H1 (cell line): Measurements from ENCODE around the gene CAPG. TPM values are rescaled to one million over a fixed set of nuclear protein-coding genes. Genes with fewer than 3 reads are reported as not detected.

Source experiments
- CTCF ChIA-PET: fragments of 300-600 bp; sonication (Branson Sonifier 250); formaldehyde crosslinking; loops from one replicate; lab custom pipeline; 2021; ENCODE audit not compliant: partially characterized antibody; lab: Charles Lee
- POLR2A ChIA-PET: fragments of 300-600 bp; sonication (Branson Sonifier 250); formaldehyde crosslinking; loops from one replicate; lab custom pipeline; 2021; ENCODE audit warnings: inconsistent platforms; ENCODE audit not compliant: partially characterized antibody; lab: Charles Lee
- DNase-seq, 2 experiments: peaks; one replicate each; pipeline versions ENCODE4 v3.0.0 to v3.0.0-alpha.2; 2010 to 2022; ENCODE audit warnings: low spot score in 2 of 2, low read depth in 1 of 2, mixed read lengths in 1 of 2
- FAIRE-seq: peaks from 2 replicates; lab custom pipeline; 2011; peaks lifted over from hg19 to GRCh38; lab: Jason Lieb, UNC
- H2AFZ ChIP-seq: 2 replicates; pipeline ENCODE4 v1.8.1; 2012; ENCODE audit warnings: low read length, inconsistent platforms
- H2AK5ac ChIP-seq: 2 replicates; pipeline ENCODE4 v1.6.1; 2013; ENCODE audit warnings: low read depth, low read length
- H2BK120ac ChIP-seq: replicated peaks from 2 replicates; pipeline ENCODE3; 2013; ENCODE audit warnings: low read depth, low read length, inconsistent platforms
- H2BK12ac ChIP-seq: 2 replicates; pipeline ENCODE4 v1.6.1; 2013; ENCODE audit warnings: low read depth, low read length
- H2BK15ac ChIP-seq: 2 replicates; pipeline ENCODE4 v1.6.1; 2013; ENCODE audit warnings: low read length
- H2BK20ac ChIP-seq: 2 replicates; pipeline ENCODE4 v1.6.1; 2013; ENCODE audit warnings: low read length
- H2BK5ac ChIP-seq: 2 replicates; pipeline ENCODE4 v1.6.1; 2013; ENCODE audit warnings: low read depth, low read length
- H3K14ac ChIP-seq: 2 replicates; pipeline ENCODE4 v1.6.1; 2013; ENCODE audit warnings: inconsistent platforms; ENCODE audit not compliant: insufficient read length
- H3K18ac ChIP-seq: 2 replicates; pipeline ENCODE4 v1.6.1; 2013; ENCODE audit warnings: low read length; ENCODE audit errors: extremely low read depth
- H3K23ac ChIP-seq: 2 replicates; pipeline ENCODE4 v1.6.1; 2013; ENCODE audit warnings: inconsistent platforms; ENCODE audit not compliant: insufficient read length
- H3K23me2 ChIP-seq: 2 replicates; pipeline ENCODE4 v1.6.1; 2013; ENCODE audit warnings: low read depth, low read length
- H3K27ac ChIP-seq: 2 replicates; pipeline ENCODE4 v1.6.1; 2011; ENCODE audit warnings: low read depth, low read length, inconsistent platforms
- H3K27me3 ChIP-seq, 4 experiments: replicated peaks in 1 of 4; 1 replicate in 1 of 4; 2 replicates in 3 of 4; pipeline versions ENCODE4 v1.6.1 to v1.8.1; 2011 to 2013; ENCODE audit warnings: low read length in 3 of 4, mild to moderate bottlenecking in 3 of 4, inconsistent platforms in 2 of 4, mixed read lengths in 2 of 4, moderate library complexity in 1 of 4; ENCODE audit not compliant: control insufficient read depth in 3 of 4, insufficient read depth in 3 of 4; ENCODE audit errors: extremely low read depth in 1 of 4
- H3K36me3 ChIP-seq, 4 experiments: 2 replicates each; pipeline versions ENCODE4 v1.6.1 to v1.8.1; 2011 to 2013; ENCODE audit warnings: mild to moderate bottlenecking in 4 of 4, low read length in 3 of 4, moderate library complexity in 2 of 4, control low read depth in 1 of 4, inconsistent platforms in 1 of 4; ENCODE audit not compliant: insufficient read depth in 4 of 4, control insufficient read depth in 2 of 4
- H3K4ac ChIP-seq: replicated peaks from 2 replicates; pipeline ENCODE3; 2013; ENCODE audit warnings: low read length, low read depth, mixed read lengths, inconsistent platforms; ENCODE audit not compliant: insufficient read length
- H3K4me1 ChIP-seq, 4 experiments: replicated peaks in 1 of 4; 1 replicate in 1 of 4; 2 replicates in 3 of 4; pipeline versions ENCODE4 v1.6.1 to v1.8.1; 2011 to 2013; ENCODE audit warnings: low read length in 3 of 4, inconsistent platforms in 2 of 4, mixed read lengths in 1 of 4; ENCODE audit not compliant: insufficient read depth in 4 of 4, control insufficient read depth in 3 of 4
- H3K4me2 ChIP-seq, 2 experiments: 2 replicates each; pipeline versions ENCODE4 v1.6.1 to v1.8.1; 2011 to 2013; ENCODE audit warnings: low read depth in 2 of 2, low read length in 2 of 2, control low read depth in 1 of 2, inconsistent platforms in 1 of 2, mild to moderate bottlenecking in 1 of 2; ENCODE audit not compliant: insufficient read depth in 1 of 2
- H3K4me3 ChIP-seq, 4 experiments: fragments of 200-600, 300-600 bp in 1 of 4; sonication (generic), shearing (Covaris generic), sonication (Bioruptor Twin) in 1 of 4; 2 replicates each; pipeline versions ENCODE4 v1.5.1 to v1.8.1; 2011 to 2016; ENCODE audit warnings: low read length in 4 of 4, low read depth in 3 of 4, control low read depth in 2 of 4, inconsistent platforms in 2 of 4, mild to moderate bottlenecking in 2 of 4, mixed read lengths in 1 of 4, moderate library complexity in 1 of 4; ENCODE audit not compliant: insufficient read depth in 2 of 4; ENCODE audit errors: extremely low read depth in 1 of 4
- H3K56ac ChIP-seq: replicated peaks from 2 replicates; pipeline ENCODE3; 2013; ENCODE audit warnings: low read depth, mild to moderate bottlenecking, mixed read lengths, low read length, inconsistent platforms; ENCODE audit not compliant: insufficient read length
- H3K79me1 ChIP-seq: 2 replicates; pipeline ENCODE4 v1.6.1; 2013; ENCODE audit warnings: low read depth, low read length, control low read depth
- H3K79me2 ChIP-seq, 2 experiments: 2 replicates each; pipeline versions ENCODE4 v1.6.1 to v1.8.1; 2012 to 2013; ENCODE audit warnings: low read length in 2 of 2, mild to moderate bottlenecking in 2 of 2, inconsistent platforms in 1 of 2; ENCODE audit not compliant: insufficient read depth in 2 of 2, control insufficient read depth in 1 of 2
- H3K9ac ChIP-seq, 4 experiments: replicated peaks in 1 of 4; 1 replicate in 1 of 4; 2 replicates in 3 of 4; pipeline versions ENCODE4 v1.6.1 to v1.8.1; 2011 to 2013; ENCODE audit warnings: low read depth in 3 of 4, low read length in 3 of 4, control low read depth in 2 of 4, mild to moderate bottlenecking in 2 of 4, moderate library complexity in 2 of 4, inconsistent platforms in 1 of 4; ENCODE audit errors: extremely low read depth in 1 of 4
- H3K9me3 ChIP-seq, 2 experiments: 2 replicates each; pipeline versions ENCODE4 v1.6.1 to v1.8.1; 2012 to 2013; ENCODE audit warnings: mild to moderate bottlenecking in 2 of 2, moderate library complexity in 2 of 2, control low read depth in 1 of 2, inconsistent platforms in 1 of 2, low read depth in 1 of 2, low read length in 1 of 2, mixed read lengths in 1 of 2; ENCODE audit not compliant: insufficient read depth in 2 of 2
- H4K20me1 ChIP-seq, 2 experiments: replicated peaks in 1 of 2; 2 replicates each; pipeline versions ENCODE3 to v1.8.1; 2011 to 2013; ENCODE audit warnings: inconsistent platforms in 2 of 2, low read length in 2 of 2, mild to moderate bottlenecking in 1 of 2; ENCODE audit not compliant: insufficient read depth in 2 of 2, control insufficient read depth in 1 of 2
- H4K5ac ChIP-seq: 2 replicates; pipeline ENCODE4 v1.6.1; 2013; ENCODE audit warnings: low read length, low read depth, mixed read lengths, inconsistent platforms; ENCODE audit not compliant: insufficient read length
- H4K8ac ChIP-seq: 2 replicates; pipeline ENCODE4 v1.8.0; 2013; ENCODE audit warnings: mild to moderate bottlenecking, moderate library complexity, low read length, inconsistent platforms; ENCODE audit not compliant: insufficient read depth; ENCODE audit errors: extremely low read depth
- H4K91ac ChIP-seq: replicated peaks from 2 replicates; pipeline ENCODE3; 2013; ENCODE audit warnings: low read length, mixed read lengths, inconsistent platforms; ENCODE audit not compliant: insufficient read length
- CTCF ChIP-seq, 3 experiments: IDR thresholded peaks; 1 replicate in 2 of 3; 2 replicates in 1 of 3; pipeline versions ENCODE4 v1.5.1 to v1.6.1; 2011; ENCODE audit warnings: low read length in 3 of 3, mild to moderate bottlenecking in 3 of 3, inconsistent platforms in 2 of 3, low read depth in 1 of 3, moderate library complexity in 1 of 3; ENCODE audit not compliant: insufficient read depth in 1 of 3; ENCODE audit errors: control extremely low read depth in 1 of 3
- YY1 ChIP-seq: IDR thresholded peaks from 2 replicates; pipeline ENCODE4 v1.6.1; 2011; ENCODE audit warnings: low read depth, mild to moderate bottlenecking, low read length
- WGBS, 2 experiments: shearing (Covaris generic) in 1 of 2; methylation state at CpG; one replicate each; pipeline versions ENCODE4 v1.1.6 to v1.1.7; 2013 to 2015; ENCODE audit warnings: low lambda C conversion rate in 2 of 2, mixed read lengths in 2 of 2, inconsistent platforms in 1 of 2, low coverage in 1 of 2, missing lambda C conversion rate in 1 of 2; ENCODE audit not compliant: insufficient replicate concordance in 2 of 2, insufficient coverage in 1 of 2, insufficient read length in 1 of 2; ENCODE audit errors: extremely low coverage in 1 of 2, missing lambda C conversion rate in 1 of 2; 5-methylcytosine and 5-hydroxymethylcytosine counted together
- polyA plus RNA-seq, 7 experiments: library from polyadenylated mRNA; depleted of rRNA in 3 of 7; stranded (reverse) in 5 of 7; unstranded in 2 of 7; fragments of >200 nt in 5 of 7; fragments of 200-250 nt in 2 of 7; gene quantifications; 1 replicate in 5 of 7; 2 replicates in 1 of 7; 4 replicates in 1 of 7; pipeline versions ENCODE4 v1.2.1 to v1.2.3, GENCODE V29; 2011 to 2013; ENCODE audit warnings: missing spikeins in 2 of 7, mixed read lengths in 2 of 7
- total RNA-seq: library from RNA; stranded (reverse); fragmentation: NEBNext Ultra II Directional; extraction: Animal tissue kit (Norgen Biotek cat#: 25700); gene quantifications from 2 replicates; pipeline ENCODE4 v1.2.1, GENCODE V29; 2021

Gene CAPG
- total and polyA plus RNA-seq, 2 of the 8 experiments (the other 6 are each of a cell fraction or from before 2014, with no cell fraction given): 80.5 to 89.0 TPM

GRCh38 chr2:85367180-85367579, 43.0 kb downstream of the CAPG start:
- no peak for DNase-seq
- TF ChIP-seq YY1 (no peak), CTCF (IDR thresholded peaks at IDR 0.05; ENCODE audit: control extremely low read depth in 1 of 3, insufficient read depth in 1 of 3, low read depth in 1 of 3, low read length in 3 of 3) (0 out of 4 replicates have a peak, but pooled peaks of 1 of the 3 experiments have one; percentile 5)
- CTCF ChIA-PET: interaction anchor here (0.8 to 4.0 kb wide), 5 partner anchors 10 to 185 kb away, joined by 4 to 16 read pairs (median 8); no protein-coding TSS in a partner anchor

More at GRCh38 chr2:85367180-85367579, 43.0 kb downstream of the CAPG start:
- H3K18ac ChIP-seq: no peak overlapping the region
- no peak overlapping the region for H3K14ac ChIP-seq
- H3K23me2 ChIP-seq: no peaks in the 10 kb centered on the region
- no peak overlapping the region for H3K23ac ChIP-seq
- FAIRE-seq: no peak
- H2AFZ ChIP-seq: no peak overlapping the region
- no peak overlapping the region for H4K8ac ChIP-seq
- no peaks in the 10 kb centered on the region for H3K79me2 ChIP-seq
- no peak overlapping the region for H3K4me3 ChIP-seq
- H3K4ac ChIP-seq: no peak overlapping the region
- no peak overlapping the region for H2BK120ac ChIP-seq
- no peaks in the 10 kb centered on the region for H3K27me3 ChIP-seq
- H3K4me2 ChIP-seq: no peak overlapping the region
- no peak overlapping the region for H2BK15ac ChIP-seq
- H3K9ac ChIP-seq: no peak overlapping the region
- no peak overlapping the region for H3K56ac ChIP-seq
- H4K91ac ChIP-seq: no peak overlapping the region
- no peak overlapping the region for H2BK20ac ChIP-seq
- no peaks in the 10 kb centered on the region; a peak in 1 of 8 replicates for H3K36me3 ChIP-seq
- H2BK5ac ChIP-seq: no peak overlapping the region
- POLR2A ChIA-PET: interaction anchor here (1.1 to 2.6 kb wide), 4 partner anchors 8 to 172 kb away, joined by 3 to 12 read pairs (median 5); partner anchors contain the start of genes ELMOD3, MAT2A, RETSAT and TGOLN2
- no peak overlapping the region for H3K27ac ChIP-seq
- no peaks in the 10 kb centered on the region for H3K9me3 ChIP-seq
- H3K4me1 ChIP-seq: no peaks in the 10 kb centered on the region
- no peak overlapping the region for H2AK5ac ChIP-seq
- no peaks in the 10 kb centered on the region for H3K79me1 ChIP-seq
- H4K5ac ChIP-seq: no peak overlapping the region
- H2BK12ac ChIP-seq: no peak overlapping the region
- no peaks in the 10 kb centered on the region for H4K20me1 ChIP-seq
- WGBS, 2 experiments: 78% methylated on average over 5 of the region's 5 CpGs; no CpG with 5 or more reads in 1 of the 2 experiments
